Panc1 (cell line): ENCODE results near the gene FMN2.

ENCODE experiments used
- CTCF ChIP-seq: fragments of 450-650 bp; IDR thresholded peaks from 2 replicates; pipeline ENCODE4 v1.5.1; 2017; ENCODE audit warnings: mild to moderate bottlenecking
- POLR2AphosphoS5 ChIP-seq: IDR thresholded peaks from 2 replicates; pipeline ENCODE4 v1.6.1; 2012; ENCODE audit warnings: mild to moderate bottlenecking, low read depth, low read length, moderate library complexity
- SIN3A ChIP-seq: IDR thresholded peaks from 2 replicates; pipeline ENCODE4 v1.6.1; 2012; ENCODE audit warnings: low read depth, mild to moderate bottlenecking, low read length, moderate library complexity, borderline replicate concordance; ENCODE audit not compliant: insufficient read depth
- TCF7L2 ChIP-seq: IDR thresholded peaks from 2 replicates; pipeline ENCODE4 v1.6.1; 2011; ENCODE audit warnings: mild to moderate bottlenecking, low read depth, low read length, inconsistent platforms
- TF ChIP-seq, protein P1 (sequence below), 2 experiments: IDR thresholded peaks; 2 replicates each; pipeline ENCODE4 v1.6.1; 2011 to 2012; ENCODE audit warnings: low read depth in 2 of 2, control low read depth in 1 of 2, low read length in 1 of 2, mild to moderate bottlenecking in 1 of 2, moderate library complexity in 1 of 2; ENCODE audit not compliant: insufficient read depth in 1 of 2

DNA sequence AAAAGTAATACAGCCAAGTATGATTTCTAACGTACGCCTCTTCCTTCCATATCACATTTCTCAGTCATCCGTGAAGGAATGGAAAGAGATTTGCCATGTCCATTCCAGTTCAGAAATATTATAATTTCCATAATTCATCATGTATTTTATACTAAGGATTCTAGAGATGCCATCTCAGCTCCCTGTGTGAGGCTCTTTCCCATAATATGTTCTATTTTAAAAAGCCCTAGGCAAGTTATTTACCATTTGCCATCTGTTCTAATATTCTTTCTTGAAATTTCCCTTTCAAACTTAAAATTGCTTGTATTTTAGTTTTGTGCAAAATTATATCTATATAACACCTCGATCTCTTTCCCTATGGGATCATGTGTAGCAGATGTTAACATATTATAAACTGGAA is 106.7 kb downstream of the FMN2 start:
- no peak for TF ChIP-seq CTCF
- TF ChIP-seq, protein P1, sequence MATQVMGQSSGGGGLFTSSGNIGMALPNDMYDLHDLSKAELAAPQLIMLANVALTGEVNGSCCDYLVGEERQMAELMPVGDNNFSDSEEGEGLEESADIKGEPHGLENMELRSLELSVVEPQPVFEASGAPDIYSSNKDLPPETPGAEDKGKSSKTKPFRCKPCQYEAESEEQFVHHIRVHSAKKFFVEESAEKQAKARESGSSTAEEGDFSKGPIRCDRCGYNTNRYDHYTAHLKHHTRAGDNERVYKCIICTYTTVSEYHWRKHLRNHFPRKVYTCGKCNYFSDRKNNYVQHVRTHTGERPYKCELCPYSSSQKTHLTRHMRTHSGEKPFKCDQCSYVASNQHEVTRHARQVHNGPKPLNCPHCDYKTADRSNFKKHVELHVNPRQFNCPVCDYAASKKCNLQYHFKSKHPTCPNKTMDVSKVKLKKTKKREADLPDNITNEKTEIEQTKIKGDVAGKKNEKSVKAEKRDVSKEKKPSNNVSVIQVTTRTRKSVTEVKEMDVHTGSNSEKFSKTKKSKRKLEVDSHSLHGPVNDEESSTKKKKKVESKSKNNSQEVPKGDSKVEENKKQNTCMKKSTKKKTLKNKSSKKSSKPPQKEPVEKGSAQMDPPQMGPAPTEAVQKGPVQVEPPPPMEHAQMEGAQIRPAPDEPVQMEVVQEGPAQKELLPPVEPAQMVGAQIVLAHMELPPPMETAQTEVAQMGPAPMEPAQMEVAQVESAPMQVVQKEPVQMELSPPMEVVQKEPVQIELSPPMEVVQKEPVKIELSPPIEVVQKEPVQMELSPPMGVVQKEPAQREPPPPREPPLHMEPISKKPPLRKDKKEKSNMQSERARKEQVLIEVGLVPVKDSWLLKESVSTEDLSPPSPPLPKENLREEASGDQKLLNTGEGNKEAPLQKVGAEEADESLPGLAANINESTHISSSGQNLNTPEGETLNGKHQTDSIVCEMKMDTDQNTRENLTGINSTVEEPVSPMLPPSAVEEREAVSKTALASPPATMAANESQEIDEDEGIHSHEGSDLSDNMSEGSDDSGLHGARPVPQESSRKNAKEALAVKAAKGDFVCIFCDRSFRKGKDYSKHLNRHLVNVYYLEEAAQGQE (IDR thresholded peaks at IDR 0.05; ENCODE audit: insufficient read depth in 1 of 2, low read depth in 2 of 2, low read length in 1 of 2) = no peak
- no peak for TF ChIP-seq SIN3A
- TF ChIP-seq TCF7L2 = no peak
- no peak for TF ChIP-seq POLR2AphosphoS5
